Cortex of kidney (tissue), 1 donor: Measurements from ENCODE around the gene FHIP1A.

ENCODE experiments used
- DNase-seq: peaks from one replicate; lab custom pipeline; 2025; lab: John Stamatoyannopoulos, UW

Gene FHIP1A

GRCh38 chr4:151458148-151458547 lies 49.2 kb downstream of the FHIP1A start:
- DNase-seq = no peak
